ENCODE results near the gene MFSD12. TPM values are rescaled to one million over a fixed set of nuclear protein-coding genes. Genes with fewer than 3 reads are reported as not detected.

Gene MFSD12
- total RNA-seq, 2 experiments from 2014 or later: 78.8 to 79.4 TPM

DNA sequence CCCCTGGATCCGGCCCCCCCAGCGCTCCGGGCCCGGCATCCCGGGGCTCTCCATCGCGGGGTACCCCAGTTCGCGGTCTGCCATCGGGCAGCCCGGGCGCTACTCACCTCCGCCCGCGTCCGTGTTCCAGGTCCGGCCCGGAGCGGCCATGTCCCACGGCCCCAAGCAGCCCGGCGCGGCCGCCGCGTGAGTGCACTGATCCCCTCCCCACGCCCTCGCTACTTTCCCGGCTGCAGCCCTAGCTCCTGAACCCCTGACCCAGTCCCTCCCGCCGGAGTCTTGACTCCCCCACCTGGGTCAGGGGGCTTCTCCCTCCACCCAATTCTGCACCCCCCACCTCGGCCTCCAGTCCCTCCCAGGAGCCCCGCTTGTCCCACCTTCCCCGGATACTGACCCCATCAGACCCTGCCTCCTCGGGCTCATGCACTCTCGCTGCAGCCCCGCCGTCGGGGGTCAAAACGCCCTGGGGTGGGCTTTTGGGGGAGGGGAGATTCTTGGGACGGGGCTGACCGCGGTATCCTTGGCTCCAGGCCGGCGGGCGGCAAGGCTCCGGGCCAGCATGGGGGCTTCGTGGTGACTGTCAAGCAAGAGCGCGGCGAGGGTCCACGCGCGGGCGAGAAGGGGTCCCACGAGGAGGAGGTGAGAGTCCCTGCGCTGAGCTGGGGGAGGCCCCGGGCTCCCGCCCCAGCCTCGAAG is 15.9 kb upstream of the MFSD12 start:
- intact Hi-C loops (cut with micrococcal nuclease; ENCODE audit: unreplicated experiment): loop anchor here (5.0 kb wide), 1 partner anchor 66 kb away; the partner anchor contains the start of gene FZR1
- Histone ChIP-seq H3K9me2 (ENCODE audit: insufficient read depth, low read length) (no peaks in the 10 kb centered on the region), H3K4me1 (ENCODE audit: insufficient read depth, low read length, poor library complexity, severe bottlenecking) (peaks cover 6% of the 10 kb centered on the region), H3K9me3 (ENCODE audit: low read length) (no peaks in the 10 kb centered on the region), H3K36me3 (ENCODE audit: insufficient read depth, low read length) (peaks cover 25% of the 10 kb centered on the region), H3K4me2 (ENCODE audit: low read length) (peak overlapping the region; percentile 88), H4K20me1 (ENCODE audit: insufficient read depth, low read length) (no peaks in the 10 kb centered on the region), H2AFZ (ENCODE audit: low read length) (peak overlapping the region; percentile 3; the same call in 1 of the 2 replicates), H3K79me2 (ENCODE audit: insufficient read depth, low read depth, low read length) (peaks cover 5% of the 10 kb centered on the region; the same call in 1 of the 2 replicates), H3K4me3 (ENCODE audit: low read depth, low read length, poor library complexity, severe bottlenecking) (peak overlapping the region; percentile 98), H3K27ac (ENCODE audit: low read depth, low read length, poor library complexity, severe bottlenecking) (peak overlapping the region; percentile 74)
- TF ChIP-seq, protein P1, sequence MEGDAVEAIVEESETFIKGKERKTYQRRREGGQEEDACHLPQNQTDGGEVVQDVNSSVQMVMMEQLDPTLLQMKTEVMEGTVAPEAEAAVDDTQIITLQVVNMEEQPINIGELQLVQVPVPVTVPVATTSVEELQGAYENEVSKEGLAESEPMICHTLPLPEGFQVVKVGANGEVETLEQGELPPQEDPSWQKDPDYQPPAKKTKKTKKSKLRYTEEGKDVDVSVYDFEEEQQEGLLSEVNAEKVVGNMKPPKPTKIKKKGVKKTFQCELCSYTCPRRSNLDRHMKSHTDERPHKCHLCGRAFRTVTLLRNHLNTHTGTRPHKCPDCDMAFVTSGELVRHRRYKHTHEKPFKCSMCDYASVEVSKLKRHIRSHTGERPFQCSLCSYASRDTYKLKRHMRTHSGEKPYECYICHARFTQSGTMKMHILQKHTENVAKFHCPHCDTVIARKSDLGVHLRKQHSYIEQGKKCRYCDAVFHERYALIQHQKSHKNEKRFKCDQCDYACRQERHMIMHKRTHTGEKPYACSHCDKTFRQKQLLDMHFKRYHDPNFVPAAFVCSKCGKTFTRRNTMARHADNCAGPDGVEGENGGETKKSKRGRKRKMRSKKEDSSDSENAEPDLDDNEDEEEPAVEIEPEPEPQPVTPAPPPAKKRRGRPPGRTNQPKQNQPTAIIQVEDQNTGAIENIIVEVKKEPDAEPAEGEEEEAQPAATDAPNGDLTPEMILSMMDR (conservative IDR thresholded peaks at IDR 0.05; ENCODE audit: low read length): no peak
- no peak for TF ChIP-seq EZH2phosphoT487 (IDR thresholded peaks at IDR 0.05; ENCODE audit: borderline replicate concordance, low read depth, low read length)
- POLR2A ChIA-PET: interaction anchor here (0.6 to 1.4 kb wide), 3 partner anchors 16 to 248 kb away, joined by 3 to 5 read pairs (median 4); partner anchors contain the start of gene MFSD12
- CTCF ChIA-PET (ENCODE audit: unreplicated experiment): no interaction called here
- BruUV-seq (replicated peaks): no TSS peak
- peak; percentile 61 for DNase-seq (ENCODE audit: low spot score)

DNA sequence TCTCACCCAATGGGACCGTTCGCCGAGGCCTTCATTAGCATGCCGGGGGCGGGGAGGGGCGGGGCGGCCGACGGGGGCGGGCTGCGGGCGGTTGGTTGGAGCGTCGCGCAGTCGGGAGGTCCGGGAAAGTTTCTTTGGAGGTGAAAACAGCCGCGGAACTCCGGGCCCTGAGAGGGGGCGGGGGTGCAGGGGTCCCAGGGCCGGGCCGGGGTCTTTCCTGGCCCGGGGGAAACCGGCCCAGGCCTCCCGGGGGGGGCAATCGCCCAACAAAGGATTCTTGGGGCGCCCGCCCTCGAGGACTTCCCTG is 15.4 kb upstream of the MFSD12 start, which contains the start of gene HMG20B:
Gene HMG20B, plus strand, starts transcription at position 90 of the 307 bp plus-strand sequence. CDS start 366 bp downstream, outside the sequence.
- peak within 1 kb of the TSS; percentile 98 for H3K4me3 ChIP-seq (ENCODE audit: low read depth, low read length, poor library complexity, severe bottlenecking)
- peaks cover 6% of the 10 kb centered on the region for H3K4me1 ChIP-seq (ENCODE audit: insufficient read depth, low read length, poor library complexity, severe bottlenecking)
- no peaks in the 10 kb centered on the region for H3K9me3 ChIP-seq (ENCODE audit: low read length)
- no peaks in the 10 kb centered on the region for H3K9me2 ChIP-seq (ENCODE audit: insufficient read depth, low read length)
- H2AFZ ChIP-seq (ENCODE audit: low read length): peak within 1 kb of the TSS; percentile 40; the same call in 1 of the 2 replicates
- H3K27ac ChIP-seq (ENCODE audit: low read depth, low read length, poor library complexity, severe bottlenecking): peak within 1 kb of the TSS; percentile 74
- peaks cover 25% of the 10 kb centered on the region for H3K36me3 ChIP-seq (ENCODE audit: insufficient read depth, low read length)
- peaks cover 5% of the 10 kb centered on the region; the same call in 1 of the 2 replicates for H3K79me2 ChIP-seq (ENCODE audit: insufficient read depth, low read depth, low read length)
- H3K4me2 ChIP-seq (ENCODE audit: low read length): peak within 1 kb of the TSS; percentile 88
- BruUV-seq (replicated peaks): no TSS peak
- no peak for TF ChIP-seq EZH2phosphoT487 (IDR thresholded peaks at IDR 0.05; ENCODE audit: borderline replicate concordance, low read depth, low read length)
- TF ChIP-seq, protein P1 (conservative IDR thresholded peaks at IDR 0.05; ENCODE audit: low read length): no peak
- intact Hi-C loops (cut with micrococcal nuclease; ENCODE audit: unreplicated experiment): loop anchor here (1.0 to 5.0 kb wide), 2 partner anchors 16 to 66 kb away; partner anchors contain the start of genes FZR1 and MFSD12
- ChIA-PET CTCF (ENCODE audit: unreplicated experiment) (no interaction called here), POLR2A (no interaction called here)
- no peaks in the 10 kb centered on the region for H4K20me1 ChIP-seq (ENCODE audit: insufficient read depth, low read length)
- no peak for DNase-seq (ENCODE audit: low spot score)
